Natural killer cell (primary cell): ENCODE data around the gene C2orf49. TPM values are rescaled to one million over a fixed set of nuclear protein-coding genes. Genes with fewer than 3 reads are reported as not detected.

Source experiments
- ATAC-seq, 3 donors: fragments of 150-1000 bp in 2 of 3; fragments of 200-7000 bp in 1 of 3; cut with Tn5 transposase; 1 replicate in 1 of 3; 2 replicates in 2 of 3; pipeline ENCODE4 v1.10.0; 2021; ENCODE audit warnings: mild to moderate bottlenecking in 2 of 3, moderate library complexity in 2 of 3
- DNase-seq, 2 donors: peaks; one replicate each; pipeline versions ENCODE4 v3.0.0 to v3.0.0-alpha.2; 2013 to 2021; ENCODE audit warnings: mixed read lengths in 1 of 2
- H3K27ac ChIP-seq: one replicate; pipeline ENCODE4 v1.5.1; 2013; ENCODE audit warnings: mild to moderate bottlenecking, low read length
- H3K27me3 ChIP-seq: one replicate; pipeline ENCODE4 v1.6.1; 2013; ENCODE audit warnings: low read length; ENCODE audit not compliant: control insufficient read depth, insufficient read depth
- H3K36me3 ChIP-seq: one replicate; pipeline ENCODE4 v1.6.1; 2013; ENCODE audit warnings: low read length; ENCODE audit not compliant: control insufficient read depth, insufficient read depth
- H3K4me1 ChIP-seq: one replicate; pipeline ENCODE4 v1.6.1; 2013; ENCODE audit warnings: low read length; ENCODE audit not compliant: control insufficient read depth, insufficient read depth
- H3K4me3 ChIP-seq: one replicate; pipeline ENCODE4 v1.5.1; 2013; ENCODE audit warnings: low read length
- H3K9me3 ChIP-seq: one replicate; pipeline ENCODE4 v1.6.1; 2013; ENCODE audit warnings: low read length; ENCODE audit not compliant: control insufficient read depth, insufficient read depth
- H3K27ac Mint-ChIP-seq, 2 donors: one replicate each; pipeline ENCODE4 v1.8.0; 2022; ENCODE audit warnings: mild to moderate bottlenecking in 2 of 2, mixed read lengths in 2 of 2, moderate library complexity in 1 of 2
- H3K27me3 Mint-ChIP-seq, 2 donors: one replicate each; pipeline ENCODE4 v1.8.0; 2022; ENCODE audit warnings: low read depth in 2 of 2, mixed read lengths in 2 of 2
- H3K36me3 Mint-ChIP-seq: one replicate; pipeline ENCODE4 v1.8.0; 2022; ENCODE audit warnings: mixed read lengths
- H3K4me1 Mint-ChIP-seq, 2 donors: one replicate each; pipeline ENCODE4 v1.8.0; 2022; ENCODE audit warnings: mixed read lengths in 2 of 2
- H3K4me3 Mint-ChIP-seq: one replicate; pipeline ENCODE4 v1.8.0; 2022; ENCODE audit warnings: mild to moderate bottlenecking, moderate library complexity, mixed read lengths
- H3K9me3 Mint-ChIP-seq, 2 donors: one replicate each; pipeline ENCODE4 v1.8.0; 2022; ENCODE audit warnings: mixed read lengths in 2 of 2
- WGBS: methylation state at CpG from one replicate; pipeline ENCODE4 v1.1.7; 2013; ENCODE audit warnings: missing lambda C conversion rate; ENCODE audit not compliant: insufficient coverage; 5-methylcytosine and 5-hydroxymethylcytosine counted together
- intact Hi-C: fragments of 100-400 bp; cut with micrococcal nuclease; formaldehyde crosslinking; loops from one replicate; pipeline ENCODE4 v1.14.2; 2022
- total RNA-seq, 4 donors: library from RNA; stranded (reverse); fragments of 120-200 nt in 1 of 4; gene quantifications; one replicate each; pipeline versions ENCODE4 v1.2.3 to v1.2.4, GENCODE V29; 2013 to 2022
- TF ChIP-seq, protein P1 (sequence below): fragments of 200-600 bp; IDR thresholded peaks from one replicate; pipeline ENCODE4 v1.8.0; 2022; ENCODE audit warnings: antibody characterized with exemption

Gene C2orf49
- total RNA-seq, 3 donors from 2014 or later (not counting 1 experiment from before 2014, with no cell fraction given): 19.4 to 23.5 (median 23.2) TPM

DNA sequence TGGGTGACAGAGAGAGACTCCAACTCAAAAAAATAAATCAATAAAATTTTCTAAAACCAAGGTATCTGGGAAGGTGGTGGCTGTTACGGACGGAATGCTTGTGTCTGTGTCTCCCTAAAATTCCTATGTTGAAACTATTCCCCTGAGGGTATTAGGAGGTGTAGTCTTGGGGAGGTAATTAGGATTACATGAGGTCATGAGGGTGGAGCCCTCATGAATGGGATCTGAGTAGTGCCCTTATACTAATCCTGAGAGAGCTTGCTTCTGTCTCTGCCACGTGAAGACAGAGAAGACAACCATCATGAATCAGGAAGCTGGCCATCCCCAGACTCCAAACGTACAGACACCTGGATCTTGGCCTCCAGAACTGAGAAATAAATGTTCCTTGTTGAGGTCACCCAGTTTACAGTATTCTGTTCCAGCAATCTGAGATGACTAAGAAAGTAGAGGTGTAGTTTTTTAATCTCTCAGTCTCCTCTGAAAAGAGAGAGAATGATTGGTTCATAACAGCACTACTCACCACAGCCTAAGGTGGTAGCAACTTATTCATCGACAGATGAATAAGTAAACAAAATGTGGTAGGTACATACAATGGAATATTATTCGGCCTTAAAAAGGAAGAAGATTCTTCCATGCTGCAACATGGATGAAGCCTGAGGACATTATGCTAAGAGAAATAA, 46.2 kb upstream of the C2orf49 start:
- H3K36me3 Mint-ChIP-seq: peaks cover 8% of the 10 kb centered on the region
- H3K4me1 Mint-ChIP-seq: peaks cover 5 to 6% of the 10 kb centered on the region in 2 donors
- no peak overlapping the region for H3K27ac ChIP-seq
- no peak for DNase-seq
- no peaks in the 10 kb centered on the region for H3K9me3 ChIP-seq
- intact Hi-C loops: no loop called here
- no peaks in the 10 kb centered on the region for H3K4me1 ChIP-seq
- no peaks in the 10 kb centered on the region for H3K9me3 Mint-ChIP-seq
- H3K27me3 ChIP-seq: no peaks in the 10 kb centered on the region
- H3K36me3 ChIP-seq: peaks cover 49% of the 10 kb centered on the region
- 96% methylated on average over 6 of the region's 6 CpGs for WGBS
- H3K4me3 Mint-ChIP-seq: no peak overlapping the region
- TF ChIP-seq, protein P1, sequence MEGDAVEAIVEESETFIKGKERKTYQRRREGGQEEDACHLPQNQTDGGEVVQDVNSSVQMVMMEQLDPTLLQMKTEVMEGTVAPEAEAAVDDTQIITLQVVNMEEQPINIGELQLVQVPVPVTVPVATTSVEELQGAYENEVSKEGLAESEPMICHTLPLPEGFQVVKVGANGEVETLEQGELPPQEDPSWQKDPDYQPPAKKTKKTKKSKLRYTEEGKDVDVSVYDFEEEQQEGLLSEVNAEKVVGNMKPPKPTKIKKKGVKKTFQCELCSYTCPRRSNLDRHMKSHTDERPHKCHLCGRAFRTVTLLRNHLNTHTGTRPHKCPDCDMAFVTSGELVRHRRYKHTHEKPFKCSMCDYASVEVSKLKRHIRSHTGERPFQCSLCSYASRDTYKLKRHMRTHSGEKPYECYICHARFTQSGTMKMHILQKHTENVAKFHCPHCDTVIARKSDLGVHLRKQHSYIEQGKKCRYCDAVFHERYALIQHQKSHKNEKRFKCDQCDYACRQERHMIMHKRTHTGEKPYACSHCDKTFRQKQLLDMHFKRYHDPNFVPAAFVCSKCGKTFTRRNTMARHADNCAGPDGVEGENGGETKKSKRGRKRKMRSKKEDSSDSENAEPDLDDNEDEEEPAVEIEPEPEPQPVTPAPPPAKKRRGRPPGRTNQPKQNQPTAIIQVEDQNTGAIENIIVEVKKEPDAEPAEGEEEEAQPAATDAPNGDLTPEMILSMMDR: no peak
- ATAC-seq: no peak
- no peak overlapping the region for H3K4me3 ChIP-seq
- no peak overlapping the region for H3K27ac Mint-ChIP-seq
- H3K27me3 Mint-ChIP-seq: no peaks in the 10 kb centered on the region

DNA sequence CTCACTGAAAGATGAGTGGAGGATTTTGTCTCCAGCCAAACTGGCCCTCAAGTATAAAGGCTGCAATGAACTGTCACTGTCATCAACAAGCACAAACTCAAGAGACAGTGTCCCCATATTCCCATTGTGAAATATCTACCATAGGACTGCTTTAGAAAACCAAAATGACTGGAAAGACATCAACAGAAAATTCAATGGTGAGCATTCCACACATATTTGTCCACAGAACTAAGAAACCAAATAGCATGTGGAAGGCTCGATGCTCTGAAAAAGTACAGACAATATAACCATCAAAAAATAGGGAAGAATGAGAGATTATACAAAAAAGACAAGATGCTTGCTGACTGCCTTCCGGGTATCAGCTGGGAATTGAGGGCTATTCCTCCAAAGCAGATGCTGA, 45.4 kb upstream of the C2orf49 start:
- H3K4me1 ChIP-seq: no peaks in the 10 kb centered on the region
- Mint-ChIP-seq H3K27me3 (no peaks in the 10 kb centered on the region), H3K36me3 (peaks cover 12% of the 10 kb centered on the region), H3K4me3 (no peak overlapping the region), H3K27ac (no peak overlapping the region), H3K9me3 (no peaks in the 10 kb centered on the region), H3K4me1 (peaks cover 7 to 8% of the 10 kb centered on the region in 2 donors)
- intact Hi-C loops: no loop called here
- DNase-seq (no peak), ATAC-seq (no peak)
- H3K9me3 ChIP-seq: no peaks in the 10 kb centered on the region
- H3K27ac ChIP-seq: no peak overlapping the region
- peaks cover 49% of the 10 kb centered on the region for H3K36me3 ChIP-seq
- H3K27me3 ChIP-seq: no peaks in the 10 kb centered on the region
- TF ChIP-seq, protein P1: no peak
- 100% methylated on average over 1 of the region's 2 CpGs for WGBS
- no peak overlapping the region for H3K4me3 ChIP-seq

DNA sequence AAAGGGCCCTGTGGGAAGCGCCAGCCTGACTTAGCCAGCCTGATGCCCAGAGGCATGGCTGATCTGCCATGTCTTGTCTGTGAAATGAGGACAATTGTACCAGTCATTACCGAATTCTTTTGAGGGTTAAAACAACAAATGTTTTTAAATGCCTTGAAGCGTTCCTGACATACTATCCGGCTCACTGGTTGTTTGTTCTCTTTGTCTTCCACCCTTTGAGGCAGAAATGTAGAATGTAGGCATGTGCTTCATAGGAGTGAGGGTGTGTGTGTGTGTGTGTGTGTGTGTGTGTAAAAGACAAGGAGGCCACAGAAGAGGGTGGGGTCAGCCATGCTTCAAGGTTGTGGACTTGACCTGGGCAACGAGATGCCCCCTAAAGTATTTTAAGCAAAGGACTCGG, 43.3 kb upstream of the C2orf49 start:
- peaks cover 29% of the 10 kb centered on the region for H3K36me3 Mint-ChIP-seq
- peaks cover 12 to 18% of the 10 kb centered on the region in 2 donors for H3K4me1 Mint-ChIP-seq
- no peak for ATAC-seq
- H3K4me3 ChIP-seq: no peak overlapping the region
- TF ChIP-seq, protein P1: no peak
- H3K9me3 ChIP-seq: no peaks in the 10 kb centered on the region
- no peak overlapping the region for H3K4me3 Mint-ChIP-seq
- DNase-seq: no peak
- WGBS: 93% methylated on average over 6 of the region's 6 CpGs
- no peaks in the 10 kb centered on the region for H3K4me1 ChIP-seq
- peaks cover 59% of the 10 kb centered on the region for H3K36me3 ChIP-seq
- no peaks in the 10 kb centered on the region for H3K27me3 ChIP-seq
- H3K27me3 Mint-ChIP-seq: no peaks in the 10 kb centered on the region
- no peak overlapping the region for H3K27ac Mint-ChIP-seq
- no peak overlapping the region for H3K27ac ChIP-seq
- intact Hi-C loops: no loop called here
- no peaks in the 10 kb centered on the region for H3K9me3 Mint-ChIP-seq
